AG04450 (cell line): ENCODE data around the gene PLXNA2. TPM values are rescaled to one million over a fixed set of nuclear protein-coding genes. Genes with fewer than 3 reads are reported as not detected.
A peak's percentile ranks its signal among the peaks of the same experiment; 100 is the strongest.

Experiments used
- CTCF ChIA-PET: fragments of 300-600, 350-600 bp; formaldehyde crosslinking; extraction: SDS; loops from one replicate; lab custom pipeline; 2022; ENCODE audit warnings: antibody characterized with exemption, inconsistent platforms; lab: Charles Lee
- POLR2A ChIA-PET: fragments of 350-600 bp; formaldehyde crosslinking; extraction: SDS; loops from one replicate; lab custom pipeline; 2021; ENCODE audit warnings: antibody characterized with exemption, inconsistent platforms; lab: Yijun Ruan, JAX
- DNase-seq: peaks from one replicate; pipeline ENCODE4 v3.0.0-alpha.2; 2011; ENCODE audit warnings: low read depth, low spot score
- H3K27ac ChIP-seq: one replicate; pipeline ENCODE4 v1.5.1; 2012; ENCODE audit warnings: low read depth, low read length, control low read depth
- H3K27me3 ChIP-seq: one replicate; pipeline ENCODE4 v1.6.0; 2012; ENCODE audit warnings: low read length; ENCODE audit not compliant: control insufficient read depth, insufficient read depth
- H3K4me3 ChIP-seq: 2 replicates; pipeline ENCODE4 v1.5.1; 2011; ENCODE audit warnings: mild to moderate bottlenecking, low read depth, low read length, control low read depth
- H3K9me3 ChIP-seq: 2 replicates; pipeline ENCODE4 v1.5.1; 2012; ENCODE audit warnings: low read length; ENCODE audit not compliant: control insufficient read depth, insufficient read depth
- CTCF ChIP-seq: IDR thresholded peaks from 2 replicates; pipeline ENCODE4 v1.5.1; 2011; ENCODE audit warnings: low read depth, low read length, control low read depth, inconsistent platforms
- polyA plus RNA-seq: library from polyadenylated mRNA; depleted of rRNA; stranded (reverse); fragments of >200 nt; gene quantifications from 2 replicates; pipeline ENCODE4 v1.2.3, GENCODE V29; 2011

PLXNA2 gene
- polyA plus RNA-seq, 1 experiment: 0.10 TPM

- no peak for DNase-seq
- ChIA-PET CTCF (interaction anchor here (0.6 to 22.8 kb wide), 5 partner anchors 10 to 219 kb away, joined by 3 to 593 read pairs (median 5); no protein-coding TSS in a partner anchor), POLR2A (no interaction called here)
- Histone ChIP-seq H3K27me3 (peaks cover 32% of the 10 kb centered on the region), H3K27ac (no peak overlapping the region), H3K9me3 (no peaks in the 10 kb centered on the region), H3K4me3 (peak overlapping the region; percentile 66)
- TF ChIP-seq CTCF: no peak
These were observed 1.1 kb downstream of the PLXNA2 start for GRCh38 chr1:208242941-208243526.

- no peak overlapping the region for H3K27ac ChIP-seq
- POLR2A ChIA-PET: no interaction called here
- DNase-seq: no peak
- H3K4me3 ChIP-seq: no peak overlapping the region
- H3K9me3 ChIP-seq: no peaks in the 10 kb centered on the region
- no peak for TF ChIP-seq CTCF
- CTCF ChIA-PET: interaction anchor here (0.7 to 22.8 kb wide), 3 partner anchors 148 to 357 kb away, joined by 3 to 593 read pairs (median 4); no protein-coding TSS in a partner anchor
- H3K27me3 ChIP-seq: peaks cover 26% of the 10 kb centered on the region
These were observed 2.0 kb downstream of the PLXNA2 start for GRCh38 chr1:208242146-208242545.

- ChIA-PET CTCF (interaction anchor here (1.0 to 22.8 kb wide), 6 partner anchors 11 to 373 kb away, joined by 3 to 593 read pairs (median 3); no protein-coding TSS in a partner anchor), POLR2A (no interaction called here)
- Histone ChIP-seq H3K27me3 (peaks cover 28% of the 10 kb centered on the region), H3K9me3 (no peaks in the 10 kb centered on the region), H3K4me3 (no peak overlapping the region), H3K27ac (no peak overlapping the region)
- no peak for TF ChIP-seq CTCF
- no peak for DNase-seq
These were observed 2.7 kb downstream of the PLXNA2 start for GRCh38 chr1:208241512-208241911.

- Histone ChIP-seq H3K27me3 (peaks cover 25% of the 10 kb centered on the region), H3K9me3 (no peaks in the 10 kb centered on the region), H3K4me3 (no peak overlapping the region), H3K27ac (no peak overlapping the region)
- CTCF ChIA-PET: interaction anchor here (0.6 to 22.8 kb wide), 7 partner anchors 11 to 372 kb away, joined by 3 to 593 read pairs (median 3); no protein-coding TSS in a partner anchor
- no peak for TF ChIP-seq CTCF
- DNase-seq: no peak
- POLR2A ChIA-PET: interaction anchor here (0.6 kb wide), 1 partner anchor 379 kb away, joined by 8 read pairs; no protein-coding TSS in a partner anchor
These were observed 3.4 kb downstream of the PLXNA2 start for GRCh38 chr1:208240662-208241355.
